HEK293 (cell line): Measurements from ENCODE around the gene TRNP1.

Experiments used
- CTCF ChIA-PET: fragments of 350-600 bp; formaldehyde crosslinking; extraction: SDS; loops from one replicate; lab custom pipeline; 2021; ENCODE audit warnings: antibody characterized with exemption; lab: Yijun Ruan, JAX
- POLR2A ChIA-PET: fragments of 300-600 bp; formaldehyde crosslinking; extraction: SDS; loops from one replicate; lab custom pipeline; 2020; ENCODE audit warnings: antibody characterized with exemption, inconsistent platforms; lab: Yijun Ruan, JAX
- H3K27ac ChIP-seq: fragments of 200-500 bp; sonication (Bioruptor generic); 2 replicates; pipeline ENCODE4 v1.5.1; 2014; ENCODE audit warnings: low read depth, low read length, control low read depth, inconsistent platforms; ENCODE audit errors: extremely low read depth
- H3K36me3 ChIP-seq, 2 experiments: fragments of 200-500 bp in 1 of 2; sonication (Bioruptor generic) in 1 of 2; 1 replicate in 1 of 2; 2 replicates in 1 of 2; pipeline ENCODE4 v1.5.1; 2014 to 2017; ENCODE audit warnings: inconsistent platforms in 2 of 2, low read length in 2 of 2; ENCODE audit not compliant: control insufficient read depth in 2 of 2, insufficient read depth in 1 of 2
- H3K4me1 ChIP-seq: fragments of 200-500 bp; sonication (Bioruptor generic); 2 replicates; pipeline ENCODE4 v1.5.1; 2014; ENCODE audit warnings: mild to moderate bottlenecking, low read length, inconsistent platforms; ENCODE audit not compliant: control insufficient read depth, insufficient read depth
- H3K4me3 ChIP-seq: 2 replicates; pipeline ENCODE4 v1.5.1; 2011; ENCODE audit warnings: low read depth, mild to moderate bottlenecking, control low read depth, low read length, moderate library complexity
- H3K9me3 ChIP-seq: fragments of 200-500 bp; sonication (Bioruptor generic); 2 replicates; pipeline ENCODE4 v1.5.1; 2014; ENCODE audit warnings: low read depth, low read length, inconsistent platforms; ENCODE audit not compliant: control insufficient read depth, insufficient read depth
- GLI2 ChIP-seq: fragments of 450-650 bp; formaldehyde crosslinking; IDR thresholded peaks from 2 replicates; pipeline ENCODE4; 2017; ENCODE audit warnings: missing biosample characterization, missing genetic modification characterization, low read depth, borderline replicate concordance
- REPIN1 ChIP-seq: fragments of 450-650 bp; formaldehyde crosslinking; IDR thresholded peaks from 2 replicates; pipeline ENCODE4 v1.5.1; 2017; ENCODE audit warnings: missing biosample characterization, missing genetic modification characterization, low read depth
- TSHZ1 ChIP-seq: fragments of 450-650 bp; formaldehyde crosslinking; IDR thresholded peaks from 2 replicates; pipeline ENCODE4 v1.5.1; 2016; ENCODE audit warnings: missing biosample characterization, missing genetic modification characterization, borderline replicate concordance
- ZBTB11 ChIP-seq: fragments of 450-650 bp; formaldehyde crosslinking; conservative IDR thresholded peaks from 2 replicates; pipeline ENCODE4 v1.5.1; 2016; ENCODE audit warnings: low read depth, missing biosample characterization, missing genetic modification characterization
- ZIC2 ChIP-seq: fragments of 450-650 bp; formaldehyde crosslinking; IDR thresholded peaks from 2 replicates; pipeline ENCODE4 v1.5.1; 2016; ENCODE audit warnings: missing biosample characterization, missing genetic modification characterization
- ZNF132 ChIP-seq: fragments of 450-650 bp; formaldehyde crosslinking; IDR thresholded peaks from 2 replicates; pipeline ENCODE4 v1.5.1; 2017; ENCODE audit warnings: missing biosample characterization, missing genetic modification characterization, borderline replicate concordance
- ZNF18 ChIP-seq: fragments of 450-650 bp; formaldehyde crosslinking; IDR thresholded peaks from 2 replicates; pipeline ENCODE4 v1.5.1; 2016; ENCODE audit warnings: missing biosample characterization, missing genetic modification characterization
- ZNF23 ChIP-seq: fragments of 450-650 bp; formaldehyde crosslinking; IDR thresholded peaks from 2 replicates; pipeline ENCODE4 v1.5.1; 2016; ENCODE audit warnings: missing biosample characterization, missing genetic modification characterization, borderline replicate concordance
- ZNF266 ChIP-seq: fragments of 450-650 bp; formaldehyde crosslinking; IDR thresholded peaks from 2 replicates; pipeline ENCODE4 v1.5.1; 2016; ENCODE audit warnings: missing biosample characterization, missing genetic modification characterization, low read depth
- ZNF311 ChIP-seq: fragments of 450-650 bp; formaldehyde crosslinking; IDR thresholded peaks from 2 replicates; pipeline ENCODE4 v1.5.1; 2017; ENCODE audit warnings: missing biosample characterization, missing genetic modification characterization, borderline replicate concordance
- ZNF350 ChIP-seq: fragments of 450-650 bp; formaldehyde crosslinking; IDR thresholded peaks from 2 replicates; pipeline ENCODE4 v1.5.0; 2017; ENCODE audit warnings: missing biosample characterization, mild to moderate bottlenecking, missing genetic modification characterization
- ZNF48 ChIP-seq: fragments of 450-650 bp; formaldehyde crosslinking; IDR thresholded peaks from 2 replicates; pipeline ENCODE4 v1.5.1; 2016; ENCODE audit warnings: missing biosample characterization, missing genetic modification characterization
- ZNF488 ChIP-seq: fragments of 450-650 bp; formaldehyde crosslinking; IDR thresholded peaks from 2 replicates; pipeline ENCODE4 v1.5.1; 2016; ENCODE audit warnings: missing biosample characterization, missing genetic modification characterization
- ZNF510 ChIP-seq: fragments of 450-650 bp; formaldehyde crosslinking; IDR thresholded peaks from 2 replicates; pipeline ENCODE4 v1.5.1; 2018; ENCODE audit warnings: mild to moderate bottlenecking, missing genetic modification characterization, missing biosample characterization; ENCODE audit not compliant: insufficient replicate concordance
- ZNF624 ChIP-seq: fragments of 450-650 bp; formaldehyde crosslinking; IDR thresholded peaks from 2 replicates; pipeline ENCODE4 v1.5.1; 2017; ENCODE audit warnings: missing biosample characterization, missing genetic modification characterization
- ZNF664 ChIP-seq: fragments of 450-650 bp; formaldehyde crosslinking; IDR thresholded peaks from 2 replicates; pipeline ENCODE4 v1.5.1; 2016; ENCODE audit warnings: missing biosample characterization, missing genetic modification characterization
- ZNF701 ChIP-seq: fragments of 450-650 bp; formaldehyde crosslinking; IDR thresholded peaks from 2 replicates; pipeline ENCODE4 v1.5.1; 2016; ENCODE audit warnings: missing biosample characterization, missing genetic modification characterization
- ZNF792 ChIP-seq: fragments of 450-650 bp; formaldehyde crosslinking; IDR thresholded peaks from 2 replicates; pipeline ENCODE4 v1.5.1; 2016; ENCODE audit warnings: missing biosample characterization, missing genetic modification characterization
- ZSCAN30 ChIP-seq: fragments of 450-650 bp; IDR thresholded peaks from 2 replicates; pipeline ENCODE4 v1.5.1; 2018; ENCODE audit warnings: missing biosample characterization, mild to moderate bottlenecking, missing genetic modification characterization, moderate library complexity
- ZXDB ChIP-seq: fragments of 450-650 bp; formaldehyde crosslinking; IDR thresholded peaks from 2 replicates; pipeline ENCODE4 v1.5.1; 2016; ENCODE audit warnings: missing biosample characterization, missing genetic modification characterization

TRNP1 gene

GRCh38 chr1:27018316-27018715, 24.8 kb downstream of the TRNP1 start:
- H3K4me3 ChIP-seq = no peak overlapping the region
- no peaks in the 10 kb centered on the region for H3K4me1 ChIP-seq
- no peak overlapping the region for H3K27ac ChIP-seq
- CTCF ChIA-PET = interaction anchor here (0.6 to 2.2 kb wide), 4 partner anchors 20 to 278 kb away, joined by 3 to 6 read pairs (median 4); no protein-coding TSS in a partner anchor
- no peaks in the 10 kb centered on the region for H3K9me3 ChIP-seq
- H3K36me3 ChIP-seq = no peaks in the 10 kb centered on the region
- POLR2A ChIA-PET = interaction anchor here (0.6 kb wide), 1 partner anchor 11 kb away, joined by 4 read pairs; no protein-coding TSS in a partner anchor
- no peak for TF ChIP-seq ZNF266 (tag by site-specific recombination)
- TF ChIP-seq ZIC2 (tag by site-specific recombination) = no peak

GRCh38 chr1:27021354-27022031, 28.0 kb downstream of the TRNP1 start:
- no peak for TF ChIP-seq REPIN1 (tag by site-specific recombination)
- no peak for TF ChIP-seq ZNF624 (tag by site-specific recombination)
- no peak for TF ChIP-seq ZSCAN30 (tag by site-specific recombination)
- TF ChIP-seq TSHZ1 (tag by site-specific recombination) = no peak
- no peak for TF ChIP-seq ZNF18 (tag by site-specific recombination)
- no peak for TF ChIP-seq ZNF48 (tag by site-specific recombination)
- TF ChIP-seq ZNF510 (tag by site-specific recombination) = no peak
- no peak for TF ChIP-seq ZNF701 (tag by site-specific recombination)
- no peak for TF ChIP-seq ZNF350 (tag by site-specific recombination)
- no peak for TF ChIP-seq ZNF23 (tag by site-specific recombination)
- TF ChIP-seq ZNF311 (tag by site-specific recombination) = no peak
- TF ChIP-seq ZNF488 (tag by site-specific recombination) = no peak
- no peak for TF ChIP-seq ZBTB11 (tag by site-specific recombination)
- no peak for TF ChIP-seq ZXDB (tag by site-specific recombination)
- no peak for TF ChIP-seq ZNF132
- TF ChIP-seq ZNF792 (tag by site-specific recombination) = no peak
- TF ChIP-seq GLI2 (tag by site-specific recombination) = no peak
- TF ChIP-seq ZNF664 = no peak
- no peaks in the 10 kb centered on the region for H3K36me3 ChIP-seq
- no peak overlapping the region for H3K27ac ChIP-seq
- H3K9me3 ChIP-seq = no peaks in the 10 kb centered on the region
- H3K4me1 ChIP-seq = no peaks in the 10 kb centered on the region
- POLR2A ChIA-PET = no interaction called here
- H3K4me3 ChIP-seq = no peak overlapping the region
- CTCF ChIA-PET = interaction anchor here (0.6 kb wide), 1 partner anchor 133 kb away, joined by 4 read pairs; the partner anchor contains the start of gene SLC9A1
